NOMO-1 treated with DMSO at 0.1 percent for 48 hours (cell line): Measurements from ENCODE around the gene IYD.
"Not testable (repeated sequence)": the region's sequence is repeated elsewhere in the genome, so short reads cannot be mapped to it uniquely, and the experiment has no call there.

Experiments used
- DNase-seq: peaks from one replicate; lab custom pipeline; 2025; ENCODE audit not compliant: unreplicated experiment; lab: John Stamatoyannopoulos, UW

IYD gene

DNA sequence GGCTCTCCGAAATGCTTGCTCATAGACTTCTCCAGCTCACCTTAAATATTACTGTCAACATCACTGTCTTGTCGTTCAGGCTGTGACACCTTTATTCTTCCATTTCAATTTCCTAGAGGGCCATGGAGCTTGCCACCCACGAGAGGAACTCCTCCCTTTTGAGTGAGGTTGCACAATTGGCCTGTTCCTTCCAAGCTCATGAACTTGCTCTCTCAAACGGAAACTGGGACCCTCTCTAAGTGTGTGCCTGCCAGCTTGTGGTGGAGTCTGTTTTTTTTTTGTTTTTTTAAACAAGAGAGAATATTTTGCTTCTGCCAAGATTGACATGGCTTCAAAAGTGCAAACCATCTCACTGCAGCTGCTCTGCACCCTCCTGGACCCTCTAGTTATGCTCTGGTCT, 19.3 kb upstream of the IYD start:
- peak; percentile 41 for DNase-seq

- DNase-seq = no peak
Observed at GRCh38 chr6:150352321-150353296, 16.2 kb upstream of the IYD start.

- no peak for DNase-seq
Observed at GRCh38 chr6:150353445-150353844, 15.4 kb upstream of the IYD start.

- no peak for DNase-seq
Observed at GRCh38 chr6:150354754-150355571, 13.8 kb upstream of the IYD start.

DNA sequence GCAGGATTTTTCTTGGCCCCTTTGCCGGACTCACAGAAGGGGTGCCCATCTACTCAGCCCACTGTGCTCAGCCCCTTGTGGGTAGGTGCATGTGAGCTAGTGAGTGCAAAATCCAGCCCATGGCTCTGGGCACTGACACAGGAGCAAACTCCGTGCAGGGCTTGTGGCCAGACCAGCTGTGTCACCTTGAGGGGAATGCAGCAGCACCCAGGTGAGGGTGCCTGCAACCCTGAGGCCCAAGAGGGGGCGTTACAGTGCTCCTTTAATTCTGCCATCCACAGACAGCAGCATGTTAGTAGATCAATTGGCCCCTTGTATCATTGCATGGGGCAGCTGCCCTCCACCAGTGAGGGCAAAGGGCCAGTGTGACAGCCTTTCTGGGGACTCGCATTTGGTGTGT, 12.9 kb upstream of the IYD start:
- DNase-seq = no peak

- DNase-seq = no peak
Observed at GRCh38 chr6:150361876-150362275, 6.9 kb upstream of the IYD start.

GRCh38 chr6:150363733-150364132, 5.1 kb upstream of the IYD start:
- DNase-seq = no peak

GRCh38 chr6:150366118-150366778, 2.6 kb upstream of the IYD start:
- DNase-seq = no peak

- no peak for DNase-seq
Observed at GRCh38 chr6:150369408-150369807, 596 bp downstream of the IYD start.

DNA sequence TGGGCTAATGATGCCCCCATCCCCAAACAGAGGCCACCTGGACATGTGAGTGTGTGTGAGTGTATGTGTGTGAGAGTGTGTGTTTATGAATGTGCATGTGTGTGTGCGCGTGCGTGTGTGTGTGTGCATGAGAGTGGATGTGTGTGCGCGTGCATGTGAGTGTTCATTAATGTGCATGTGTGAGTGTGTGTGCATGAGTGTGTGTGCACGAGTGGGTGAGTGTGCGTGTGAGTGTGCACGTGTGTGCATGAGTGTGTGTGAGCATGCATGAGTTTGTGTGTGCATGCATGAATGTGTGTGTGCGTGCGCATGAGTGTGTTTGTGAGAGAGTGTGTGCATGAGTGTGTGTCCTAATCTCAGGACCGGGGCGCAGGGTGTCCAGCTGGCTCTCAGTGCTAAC, 1.3 kb downstream of the IYD start:
- no peak for DNase-seq

- DNase-seq = no peak
Observed at GRCh38 chr6:150371356-150371755, 2.5 kb downstream of the IYD start.

GRCh38 chr6:150372051-150372450, 3.2 kb downstream of the IYD start:
- no peak for DNase-seq

DNA sequence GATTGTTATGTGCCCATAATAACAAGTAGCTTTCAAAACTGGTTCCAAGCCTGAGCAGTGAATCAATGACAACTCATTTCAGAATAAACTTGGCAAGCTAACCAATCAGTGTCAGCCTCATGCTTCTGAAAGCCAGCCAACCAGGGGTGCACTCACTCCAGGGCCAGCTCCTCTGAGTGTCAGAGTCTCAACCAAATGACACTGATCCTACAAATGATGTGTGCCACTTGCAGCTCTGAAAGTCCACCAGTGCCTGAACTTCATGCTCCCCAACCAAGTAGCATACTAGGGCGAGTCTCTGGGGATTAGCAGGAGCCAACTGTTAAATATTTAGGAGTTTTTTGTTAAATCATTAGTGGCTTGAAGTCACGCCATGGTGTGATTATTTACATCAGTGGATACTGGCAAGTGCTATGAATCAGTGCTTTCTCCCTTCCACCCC, 4.5 kb downstream of the IYD start:
- DNase-seq = no peak

DNA sequence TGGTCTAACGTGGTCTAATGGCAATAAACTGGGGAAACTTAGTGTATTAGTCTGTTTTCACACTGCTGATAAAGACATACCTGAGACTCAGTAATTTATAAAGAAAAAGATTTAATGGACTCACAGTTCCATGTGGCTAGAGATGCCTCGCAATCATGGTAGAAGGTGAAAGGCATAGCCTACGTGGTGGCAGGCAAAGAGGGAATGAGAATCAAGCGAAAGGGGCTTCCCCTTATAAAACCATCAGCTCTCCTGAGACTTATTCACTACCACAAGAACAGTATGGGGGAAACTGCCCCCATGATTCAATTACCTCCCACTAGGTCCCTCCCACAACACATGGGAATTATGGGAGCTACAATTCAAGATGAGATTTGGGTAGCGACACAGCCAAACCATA, 5.5 kb downstream of the IYD start:
- not testable (repeated sequence) for DNase-seq

DNA sequence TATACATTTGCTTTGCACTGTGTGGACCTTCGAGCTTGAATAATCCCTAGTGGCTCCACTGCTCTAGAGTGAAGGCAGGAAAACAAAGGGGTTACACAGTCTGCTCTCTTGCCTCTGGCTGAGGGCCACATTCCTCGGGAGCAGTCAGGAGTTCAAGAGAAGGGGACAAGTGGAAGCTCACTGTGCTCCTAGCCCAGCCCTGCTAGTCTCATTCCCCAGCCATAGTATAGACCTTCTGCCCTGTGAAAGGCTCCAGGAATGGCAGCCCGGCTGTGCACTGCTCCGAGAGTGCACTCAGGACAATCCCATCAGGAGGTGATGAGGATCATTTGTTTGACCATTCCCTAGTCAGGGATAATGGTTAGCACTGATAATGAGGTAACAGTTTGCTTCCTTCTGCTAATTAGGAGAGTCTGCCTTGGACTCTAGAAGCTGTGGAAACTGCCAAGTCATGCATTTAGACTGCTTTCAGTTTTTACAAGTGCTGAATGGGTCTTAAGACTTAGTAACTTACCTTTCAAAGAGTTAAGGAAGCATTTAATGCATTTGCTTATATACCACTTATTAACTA, 8.5 kb downstream of the IYD start:
- DNase-seq = no peak

GRCh38 chr6:150380256-150380655, 11.4 kb downstream of the IYD start:
- no peak for DNase-seq

DNA sequence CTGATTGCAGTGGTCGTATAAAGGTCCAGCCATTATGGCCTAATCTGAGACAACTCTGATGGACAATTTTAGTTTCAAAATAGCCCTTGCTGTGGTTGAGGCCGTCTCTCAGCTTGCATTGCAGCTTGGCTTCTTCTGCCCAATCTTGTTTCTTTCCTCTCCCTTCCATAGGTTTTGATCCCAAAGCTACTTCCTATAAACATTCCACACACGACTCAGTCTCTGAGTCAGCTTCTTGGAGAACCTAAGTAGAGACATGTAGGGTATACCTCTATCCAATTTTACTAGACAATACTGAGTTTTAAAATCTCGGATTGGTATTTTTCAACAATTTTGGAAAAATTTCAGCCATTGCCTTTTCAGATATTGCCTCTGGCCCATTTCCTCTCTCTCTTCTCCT, 13.4 kb downstream of the IYD start:
- DNase-seq = no peak

DNA sequence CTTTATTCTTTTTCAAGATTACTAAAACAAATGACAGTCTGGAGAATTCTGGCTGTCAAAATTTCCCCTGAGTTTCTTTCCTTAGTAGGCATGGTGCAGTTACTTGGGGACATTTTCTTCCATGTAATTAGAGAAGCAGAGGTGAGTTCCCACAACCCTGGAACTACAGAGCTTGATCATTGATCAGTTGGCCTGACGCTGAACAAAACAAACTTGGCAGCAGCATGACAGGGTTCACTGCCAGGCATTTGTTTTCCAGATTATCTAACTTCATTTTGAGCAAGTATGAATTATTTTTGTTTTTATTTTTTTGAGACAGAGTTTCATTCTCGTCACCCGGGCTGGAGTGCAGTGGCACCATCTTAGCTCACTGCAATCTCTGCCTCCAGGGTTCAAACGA, 22.6 kb downstream of the IYD start:
- DNase-seq = no peak

DNA sequence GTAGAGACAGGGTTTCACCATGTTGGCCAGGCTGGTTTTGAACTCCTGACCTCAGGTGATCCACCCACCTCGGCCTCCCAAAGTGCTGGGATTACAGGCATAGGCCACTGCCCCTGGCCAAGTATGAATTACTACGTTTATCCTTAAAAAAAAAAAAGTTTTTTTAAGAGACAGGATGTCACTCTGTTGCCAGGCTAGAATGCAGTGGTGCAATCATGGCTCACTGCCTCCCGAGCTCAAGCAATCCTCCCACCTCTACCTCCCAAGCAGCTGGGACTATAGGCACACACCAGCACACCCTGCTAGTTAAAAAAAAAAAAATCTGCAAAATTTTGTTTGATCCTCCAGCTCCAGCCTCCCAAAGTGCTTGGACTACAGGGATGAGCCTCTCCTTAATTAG, 23.1 kb downstream of the IYD start:
- no peak for DNase-seq

- no peak for DNase-seq
Observed at GRCh38 chr6:150392452-150393220, 23.8 kb downstream of the IYD start.
